KG1 (cell line): ENCODE measurements around the gene SPINK13.
"Not testable (repeated sequence)": the region's sequence is repeated elsewhere in the genome, so short reads cannot be mapped to it uniquely, and the experiment has no call there.

Experiments
- DNase-seq: peaks from one replicate; lab custom pipeline; 2025; lab: John Stamatoyannopoulos, UW

Gene SPINK13

GRCh38 chr5:148312153-148312552 lies 43.6 kb downstream of the SPINK13 start, which contains the start of gene SPINK7:
TSS of gene SPINK7 (plus strand) at chr5:148312423. CDS start at chr5:148312484, 61 bp downstream.
- DNase-seq: no peak

- no peak for DNase-seq
Observed at GRCh38 chr5:148314187-148314586, 45.6 kb downstream of the SPINK13 start.

GRCh38 chr5:148314731-148315130 lies 46.1 kb downstream of the SPINK13 start:
- DNase-seq: no peak

- not testable (repeated sequence) for DNase-seq
Observed at GRCh38 chr5:148320011-148320963, 51.7 kb downstream of the SPINK13 start.

GRCh38 chr5:148333262-148333849 lies 64.8 kb downstream of the SPINK13 start:
- DNase-seq: no peak

GRCh38 chr5:148335259-148335658 lies 66.7 kb downstream of the SPINK13 start, which contains the start of gene SPINK9:
TSS of gene SPINK9 (plus strand) at chr5:148335559. CDS start at chr5:148335614, 55 bp downstream.
- no peak for DNase-seq
